ENCODE results near the gene SEPTIN8.
"Not testable (repeated sequence)": the region's sequence is repeated elsewhere in the genome, so short reads cannot be mapped to it uniquely, and the experiment has no call there.

The SEPTIN8 gene

GRCh38 chr5:132812123-132812765 is 35.2 kb upstream of the SEPTIN8 start:
- no peak for DNase-seq

- DNase-seq = no peak
These were observed 33.6 kb upstream of the SEPTIN8 start for GRCh38 chr5:132810605-132811004.

DNA sequence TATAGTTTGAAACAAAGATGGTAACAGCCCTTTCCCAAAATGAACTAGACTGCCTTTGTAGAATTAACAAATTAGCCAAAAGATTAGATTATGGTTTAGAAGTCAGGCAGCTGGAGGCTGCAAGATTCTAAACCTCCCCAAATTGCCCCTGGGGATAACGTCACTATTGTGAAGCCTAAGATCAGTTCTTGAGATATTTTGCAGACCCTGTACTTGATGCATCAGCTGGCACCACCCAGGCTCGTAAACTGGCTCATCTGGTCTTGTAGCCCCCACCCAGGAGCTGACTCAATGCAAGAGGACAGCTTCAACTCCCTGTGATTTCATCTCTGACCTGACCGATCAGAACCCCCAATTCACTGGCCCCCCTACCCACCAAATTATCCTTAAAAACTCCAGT is 31.8 kb upstream of the SEPTIN8 start:
- no peak for DNase-seq

- DNase-seq = no peak
These were observed 31.4 kb upstream of the SEPTIN8 start for GRCh38 chr5:132808448-132808847.

DNA sequence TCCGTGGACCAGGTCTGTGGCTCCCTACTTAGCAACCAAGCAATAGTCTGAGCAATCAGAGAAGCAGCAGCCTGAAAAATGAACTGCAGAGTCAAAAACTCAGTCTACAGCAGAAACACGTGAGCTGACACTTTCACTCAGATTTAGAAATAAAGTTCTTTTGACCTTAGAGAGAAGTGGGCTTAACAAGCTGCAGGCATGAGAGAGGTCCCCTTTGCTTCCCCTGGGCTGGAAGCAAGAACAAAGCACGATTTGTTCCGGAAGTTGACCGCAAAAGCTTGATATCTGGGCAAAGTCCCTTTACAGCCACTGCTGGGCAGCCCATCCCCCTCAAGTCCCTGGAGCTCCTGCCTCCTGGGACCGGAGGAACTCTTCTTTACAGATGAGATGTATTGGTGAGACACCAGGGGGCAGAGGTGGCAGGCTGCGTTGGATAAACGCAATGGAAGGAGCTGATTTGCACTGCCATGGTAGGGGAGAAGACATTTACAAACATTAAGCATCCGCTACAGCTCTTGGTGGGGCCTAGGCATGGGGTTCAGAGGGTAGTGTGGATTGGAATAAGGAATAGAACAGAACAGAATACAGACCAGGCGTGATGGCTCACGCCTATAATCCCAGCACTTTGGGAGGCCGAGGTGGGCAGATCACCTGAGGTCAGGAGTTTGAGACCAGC is 30.3 kb upstream of the SEPTIN8 start:
- DNase-seq = no peak

GRCh38 chr5:132806804-132807162 is 29.7 kb upstream of the SEPTIN8 start:
- not testable (repeated sequence) for DNase-seq

DNA sequence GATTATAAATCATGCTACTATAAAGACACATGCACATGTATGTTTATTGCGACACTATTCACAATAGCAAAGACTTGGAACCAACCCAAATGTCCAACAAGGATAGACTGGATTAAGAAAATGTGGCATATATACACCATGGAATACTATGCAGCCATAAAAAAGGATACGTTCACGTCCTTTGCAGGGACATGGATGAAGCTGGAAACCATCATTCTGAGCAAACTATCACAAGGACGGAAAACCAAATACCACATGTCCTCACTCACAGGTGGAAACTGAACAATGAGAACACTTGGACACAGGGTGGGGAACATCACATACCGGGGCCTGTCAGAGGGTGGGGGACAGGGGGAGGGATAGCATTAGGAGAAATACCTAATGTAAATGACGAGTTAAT is 28.8 kb upstream of the SEPTIN8 start:
- DNase-seq = not testable (repeated sequence)

DNA sequence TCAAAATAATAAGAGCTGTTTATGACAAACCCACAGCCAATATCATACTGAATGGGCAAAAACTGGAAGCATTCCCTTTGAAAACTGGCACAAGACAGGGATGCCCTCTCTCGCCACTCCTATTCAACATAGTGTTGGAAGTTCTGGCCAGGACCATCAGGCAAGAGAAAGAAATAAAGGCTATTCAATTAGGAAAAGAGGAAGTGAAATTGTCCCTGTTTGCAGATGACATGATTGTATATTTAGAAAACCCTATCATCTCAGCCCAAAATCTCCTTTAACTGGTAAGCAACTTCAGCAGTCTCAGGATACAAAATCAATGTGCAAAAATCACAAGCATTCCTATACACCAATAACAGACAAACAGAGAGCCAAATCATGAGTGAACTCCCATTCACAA is 27.2 kb upstream of the SEPTIN8 start:
- DNase-seq = not testable (repeated sequence)

- not testable (repeated sequence) for DNase-seq
These were observed 25.6 kb upstream of the SEPTIN8 start for GRCh38 chr5:132802685-132803066.

DNA sequence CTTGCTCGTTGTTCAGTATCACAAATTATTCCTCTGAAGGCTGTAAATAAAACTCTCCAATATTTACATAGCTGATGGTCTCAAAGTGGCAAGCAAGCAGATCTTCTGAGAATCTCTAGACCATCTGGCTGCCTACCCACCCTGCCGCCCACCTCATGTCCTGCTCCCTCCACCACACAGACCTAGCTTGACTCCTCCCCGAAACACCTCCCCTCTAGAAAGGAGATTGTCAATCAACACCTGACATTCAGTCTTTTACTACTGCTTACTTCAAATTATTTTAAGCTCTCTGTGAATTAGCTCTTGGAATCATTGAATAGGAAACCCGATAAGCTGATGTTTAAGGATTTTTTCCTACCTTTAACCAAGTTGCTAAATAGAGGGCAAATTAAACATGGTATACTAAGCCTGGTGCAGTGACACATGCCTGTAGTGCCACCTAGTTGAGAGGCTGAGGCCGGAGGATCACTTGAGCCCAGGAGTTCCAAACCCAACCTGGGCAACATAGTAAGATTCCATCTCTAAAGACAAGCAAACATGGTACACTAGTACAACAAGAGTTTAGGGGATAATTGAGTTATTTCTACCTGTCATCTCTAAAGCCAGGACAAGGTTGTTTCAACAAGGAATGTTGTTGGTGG is 25.1 kb upstream of the SEPTIN8 start:
- no peak for DNase-seq

DNA sequence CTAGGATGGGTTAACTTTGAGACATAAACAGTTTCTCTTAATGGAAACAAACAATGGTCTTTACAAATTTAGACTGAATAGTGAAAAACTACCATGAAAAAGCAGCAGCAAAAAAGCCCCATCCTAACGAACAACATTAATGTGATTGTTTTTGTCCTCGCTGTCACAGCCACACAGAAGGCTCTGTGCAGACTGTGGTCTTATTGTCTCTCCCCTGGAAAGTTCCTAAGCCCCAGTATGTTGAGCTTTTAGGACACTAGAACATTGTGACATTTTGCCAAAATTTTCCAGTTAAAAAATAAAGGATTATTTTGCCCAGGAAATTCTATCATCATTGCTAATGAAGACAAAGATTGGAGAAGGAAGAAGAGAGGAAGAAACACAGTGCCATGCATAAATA is 23.5 kb upstream of the SEPTIN8 start:
- DNase-seq = no peak

- DNase-seq = no peak
These were observed 22.4 kb upstream of the SEPTIN8 start for GRCh38 chr5:132799392-132799791.

- DNase-seq = no peak
These were observed 20.6 kb upstream of the SEPTIN8 start for GRCh38 chr5:132797651-132798050.

GRCh38 chr5:132791026-132791425 is 14.0 kb upstream of the SEPTIN8 start:
- no peak for DNase-seq

DNA sequence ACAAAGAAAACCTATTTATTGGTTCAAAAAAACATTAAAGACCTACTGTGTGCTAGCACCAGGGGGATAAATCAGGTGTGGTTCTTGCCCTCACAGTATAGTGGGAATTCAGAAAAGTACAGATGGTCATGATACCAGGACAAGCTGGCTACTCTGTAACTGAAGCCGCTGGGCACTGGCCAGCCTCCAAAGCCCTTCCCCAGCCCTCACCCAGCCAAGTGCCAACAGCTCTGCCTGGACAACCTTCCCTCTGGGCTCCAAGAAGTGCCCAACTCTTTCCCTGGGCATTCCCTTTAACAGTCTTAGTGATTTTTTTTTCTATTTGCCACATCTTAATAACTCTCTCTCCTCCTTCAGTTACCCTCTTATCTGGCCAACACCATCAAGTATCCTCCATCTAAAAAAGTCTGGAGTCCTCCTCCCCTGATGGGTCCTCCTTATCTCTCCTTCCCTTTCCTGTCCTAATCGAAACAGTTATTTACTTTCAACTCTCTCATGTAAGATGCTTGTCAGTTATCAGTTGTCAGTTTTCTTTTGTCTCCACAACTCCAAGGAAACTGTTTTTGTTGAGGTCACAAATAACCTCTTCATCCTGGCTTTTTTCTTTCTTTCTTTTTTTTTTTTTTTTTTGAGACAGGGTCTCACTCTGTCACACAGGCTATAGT is 13.3 kb upstream of the SEPTIN8 start:
- DNase-seq = no peak

DNA sequence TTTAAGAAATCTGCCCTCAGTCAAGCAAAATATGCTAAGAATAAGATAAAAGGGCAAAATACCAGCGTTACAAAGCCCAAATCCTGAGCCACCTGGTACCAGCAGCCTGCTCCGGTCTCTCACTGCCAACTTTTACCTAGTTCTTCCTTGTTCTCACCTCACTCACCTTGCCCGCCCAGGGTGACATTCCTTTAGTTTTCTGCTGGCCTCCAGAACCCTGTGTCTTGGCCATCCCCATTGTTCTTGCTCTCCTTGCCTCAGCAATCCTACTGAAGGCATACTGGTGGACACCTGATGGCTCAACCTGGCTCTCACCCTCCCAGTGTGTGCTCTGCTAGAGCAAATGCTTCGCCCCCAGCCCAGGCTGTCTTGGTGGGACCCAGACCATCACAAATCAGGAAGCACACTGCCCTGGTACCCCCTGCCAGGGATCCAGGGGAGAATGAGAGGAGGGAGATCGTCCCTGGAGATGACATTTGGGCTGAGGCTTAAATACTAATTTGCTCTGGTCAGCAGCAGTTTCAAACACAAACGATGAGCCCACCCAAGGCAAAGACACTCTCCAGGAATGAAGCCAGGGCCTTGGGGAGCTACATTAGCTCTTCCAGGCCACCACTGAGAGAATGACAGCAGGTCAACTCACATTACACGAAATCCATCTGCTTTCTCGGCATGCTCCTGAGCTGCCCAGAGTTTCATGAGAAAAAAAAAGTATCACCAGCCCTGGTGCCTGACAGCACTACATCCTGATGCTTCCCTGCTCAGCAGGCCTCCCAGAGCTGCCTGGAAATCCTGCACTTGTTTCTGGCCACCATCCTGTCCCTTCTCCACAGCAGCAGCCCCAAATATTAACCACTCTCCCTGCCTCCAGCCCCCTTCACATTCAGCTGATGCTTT is 12.2 kb upstream of the SEPTIN8 start:
- DNase-seq = no peak

DNA sequence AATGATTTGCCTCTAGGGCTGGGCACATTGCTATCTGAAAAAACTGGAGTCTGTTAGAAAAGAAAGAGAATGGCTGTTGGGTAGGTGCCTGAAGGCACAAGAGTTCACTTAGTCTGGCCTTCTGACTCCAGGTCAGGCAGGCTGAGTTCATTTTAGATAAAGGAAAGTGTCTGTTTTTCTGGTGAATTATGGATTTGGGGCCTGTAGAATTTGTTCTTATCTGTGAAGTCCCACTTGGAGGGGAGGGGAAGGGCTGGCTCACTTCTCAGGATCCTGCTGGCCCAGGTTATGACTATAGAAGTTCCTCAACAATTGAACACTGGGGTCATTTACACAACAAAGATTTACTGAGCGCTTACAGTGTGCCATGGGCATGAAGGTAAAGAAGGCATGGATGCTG is 11.5 kb upstream of the SEPTIN8 start:
- no peak for DNase-seq

- no peak for DNase-seq
These were observed 10.0 kb upstream of the SEPTIN8 start for GRCh38 chr5:132787076-132787475.

GRCh38 chr5:132785864-132786263 is 8.8 kb upstream of the SEPTIN8 start:
- DNase-seq = no peak

GRCh38 chr5:132785365-132785764 is 8.3 kb upstream of the SEPTIN8 start:
- no peak for DNase-seq

- no peak for DNase-seq
These were observed 5.1 kb upstream of the SEPTIN8 start for GRCh38 chr5:132782101-132782500.

- DNase-seq = no peak
These were observed 4.0 kb upstream of the SEPTIN8 start for GRCh38 chr5:132781029-132781428.

GRCh38 chr5:132780577-132780976 is 3.5 kb upstream of the SEPTIN8 start:
- no peak for DNase-seq
